Psoas muscle (tissue), 8 donors: ENCODE results near the gene IL36B. TPM values are rescaled to one million over a fixed set of nuclear protein-coding genes. Genes with fewer than 3 reads are reported as not detected.

Experiments
- ATAC-seq, 4 donors: fragments of 200-7000 bp; cut with Tn5 transposase; one replicate each; pipeline ENCODE4 v1.9.1; 2020; ENCODE audit warnings: moderate library complexity in 3 of 4, mild to moderate bottlenecking in 2 of 4
- DNase-seq, 2 donors: peaks; one replicate each; pipeline ENCODE4 v3.0.0-alpha.2; 2020
- H3K27ac ChIP-seq: fragments of 200-600 bp; one replicate; pipeline ENCODE4 v1.8.0; 2022
- H3K27me3 ChIP-seq, 3 donors: fragments of 200-600 bp in 1 of 3; one replicate each; pipeline versions ENCODE4 v1.6.1 to v1.8.0; 2013 to 2022; ENCODE audit warnings: low read length in 2 of 3, mild to moderate bottlenecking in 2 of 3, moderate library complexity in 1 of 3; ENCODE audit not compliant: insufficient read depth in 3 of 3
- H3K36me3 ChIP-seq, 2 donors: fragments of 200-600 bp in 1 of 2; one replicate each; pipeline versions ENCODE4 v1.6.1 to v1.8.0; 2013 to 2022; ENCODE audit warnings: low read depth in 1 of 2, mild to moderate bottlenecking in 1 of 2, moderate library complexity in 1 of 2; ENCODE audit not compliant: insufficient read depth in 1 of 2
- H3K4me1 ChIP-seq: fragments of 200-600 bp; one replicate; pipeline ENCODE4 v1.8.0; 2022
- H3K4me3 ChIP-seq: fragments of 200-600 bp; one replicate; pipeline ENCODE4 v1.8.0; 2022; ENCODE audit warnings: mild to moderate bottlenecking
- H3K9me3 ChIP-seq: fragments of 200-600 bp; one replicate; pipeline ENCODE4 v1.8.0; 2022
- WGBS, 3 donors: extraction: QIAGEN DNeasy Blood & Tissue Kit; methylation state at CpG; one replicate each; pipeline versions ENCODE4 v1.1.6 to v1.1.7; 2013; 5-methylcytosine and 5-hydroxymethylcytosine counted together
- intact Hi-C, 2 donors: fragments of 100-400 bp; cut with DNase I; formaldehyde crosslinking; loops; one replicate each; pipeline versions ENCODE4 v1.11.0 to v1.14.2; 2022
- polyA plus RNA-seq, 3 donors: library from polyadenylated mRNA; stranded (reverse); fragments of 200-250 nt; gene quantifications; one replicate each; pipeline ENCODE4 v1.2.3, GENCODE V29; 2013
- total RNA-seq, 4 donors: library from RNA; stranded (reverse); fragmentation: NEBNext Ultra II Directional in 2 of 4; extraction: Animal tissue kit (Norgen Biotek cat#: 25700) in 2 of 4; gene quantifications; one replicate each; pipeline versions ENCODE4 v1.2.1 to v1.2.4, GENCODE V29; 2021 to 2023
- TF ChIP-seq, protein P1 (sequence below): fragments of 200-600 bp; IDR thresholded peaks from one replicate; pipeline ENCODE4 v1.8.0; 2022; ENCODE audit warnings: antibody characterized with exemption
- donor health status: healthy with polysubstance abuse.
- donor health status: DM: no; HTN: no; CAD: no; lungs with moderate emphysema.
- donor health status: Bipolar disorder and iron deficiency.
- donor health status: healthy.
- donor health status: DM: yes; HTN: yes; CAD: no.
- donor health status: DM: no; HTN: no; CAD: no.
- donor health status: DM: no; HTN: no; CAD: no.
- donor health status: DM: yes; HTN: yes; CAD: no.

The IL36B gene
- total and polyA plus RNA-seq, 7 donors, result not detected

GRCh38 chr2:113073325-113073834 is 20.7 kb upstream of the IL36B start:
- Histone ChIP-seq H3K4me1 (no peaks in the 10 kb centered on the region), H3K36me3 (no peaks in the 10 kb centered on the region), H3K27me3 (peaks cover 0 to 1% (median 0%) of the 10 kb centered on the region in 3 donors), H3K9me3 (no peaks in the 10 kb centered on the region), H3K4me3 (no peak overlapping the region), H3K27ac (no peak overlapping the region)
- intact Hi-C loops, result no loop called here
- DNase-seq (no peak), ATAC-seq (no peak)
- 65 to 74% (median 71%) methylated on average over 3 of the region's 3 CpGs for WGBS, 3 donors
- TF ChIP-seq, protein P1, sequence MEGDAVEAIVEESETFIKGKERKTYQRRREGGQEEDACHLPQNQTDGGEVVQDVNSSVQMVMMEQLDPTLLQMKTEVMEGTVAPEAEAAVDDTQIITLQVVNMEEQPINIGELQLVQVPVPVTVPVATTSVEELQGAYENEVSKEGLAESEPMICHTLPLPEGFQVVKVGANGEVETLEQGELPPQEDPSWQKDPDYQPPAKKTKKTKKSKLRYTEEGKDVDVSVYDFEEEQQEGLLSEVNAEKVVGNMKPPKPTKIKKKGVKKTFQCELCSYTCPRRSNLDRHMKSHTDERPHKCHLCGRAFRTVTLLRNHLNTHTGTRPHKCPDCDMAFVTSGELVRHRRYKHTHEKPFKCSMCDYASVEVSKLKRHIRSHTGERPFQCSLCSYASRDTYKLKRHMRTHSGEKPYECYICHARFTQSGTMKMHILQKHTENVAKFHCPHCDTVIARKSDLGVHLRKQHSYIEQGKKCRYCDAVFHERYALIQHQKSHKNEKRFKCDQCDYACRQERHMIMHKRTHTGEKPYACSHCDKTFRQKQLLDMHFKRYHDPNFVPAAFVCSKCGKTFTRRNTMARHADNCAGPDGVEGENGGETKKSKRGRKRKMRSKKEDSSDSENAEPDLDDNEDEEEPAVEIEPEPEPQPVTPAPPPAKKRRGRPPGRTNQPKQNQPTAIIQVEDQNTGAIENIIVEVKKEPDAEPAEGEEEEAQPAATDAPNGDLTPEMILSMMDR, result no peak

DNA sequence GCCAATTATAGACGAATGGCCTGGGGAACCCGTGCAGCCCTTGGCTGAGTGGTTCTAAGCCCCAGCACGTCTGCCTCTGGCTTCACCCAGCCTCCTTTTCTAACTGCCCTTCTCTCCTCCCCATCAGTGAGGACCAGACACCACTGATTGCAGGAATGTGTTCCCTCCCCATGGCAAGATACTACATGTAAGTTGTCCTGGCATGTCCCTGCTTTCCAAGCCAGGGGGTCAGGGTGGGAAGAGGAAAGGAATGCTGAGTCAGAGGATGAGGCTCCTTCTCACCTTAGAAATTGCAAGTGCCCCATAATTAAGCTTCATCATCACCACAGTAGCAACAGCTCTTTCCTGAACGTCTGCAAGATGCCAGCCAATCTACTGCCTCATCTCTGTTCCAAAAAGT is 19.9 kb upstream of the IL36B start:
- Histone ChIP-seq H3K27me3 (peaks cover 0 to 1% (median 0%) of the 10 kb centered on the region in 3 donors), H3K4me1 (no peaks in the 10 kb centered on the region), H3K9me3 (no peaks in the 10 kb centered on the region), H3K36me3 (no peaks in the 10 kb centered on the region), H3K4me3 (no peak overlapping the region), H3K27ac (no peak overlapping the region)
- intact Hi-C loops, result no loop called here
- 34 to 54% (median 49%) methylated on average over 4 of the region's 4 CpGs for WGBS, 3 donors
- ATAC-seq (no peak), DNase-seq (no peak)
- TF ChIP-seq, protein P1, result no peak

GRCh38 chr2:113070606-113070975 is 17.9 kb upstream of the IL36B start:
- Histone ChIP-seq H3K4me3 (no peak overlapping the region), H3K36me3 (no peaks in the 10 kb centered on the region), H3K27me3 (no peaks in the 10 kb centered on the region), H3K27ac (no peak overlapping the region), H3K4me1 (no peaks in the 10 kb centered on the region), H3K9me3 (no peaks in the 10 kb centered on the region)
- DNase-seq (no peak), ATAC-seq (no peak)
- intact Hi-C loops, result no loop called here
- TF ChIP-seq, protein P1, result no peak
- WGBS, 3 donors, result 36 to 59% (median 39%) methylated on average over 1 of the region's 1 CpG

DNA sequence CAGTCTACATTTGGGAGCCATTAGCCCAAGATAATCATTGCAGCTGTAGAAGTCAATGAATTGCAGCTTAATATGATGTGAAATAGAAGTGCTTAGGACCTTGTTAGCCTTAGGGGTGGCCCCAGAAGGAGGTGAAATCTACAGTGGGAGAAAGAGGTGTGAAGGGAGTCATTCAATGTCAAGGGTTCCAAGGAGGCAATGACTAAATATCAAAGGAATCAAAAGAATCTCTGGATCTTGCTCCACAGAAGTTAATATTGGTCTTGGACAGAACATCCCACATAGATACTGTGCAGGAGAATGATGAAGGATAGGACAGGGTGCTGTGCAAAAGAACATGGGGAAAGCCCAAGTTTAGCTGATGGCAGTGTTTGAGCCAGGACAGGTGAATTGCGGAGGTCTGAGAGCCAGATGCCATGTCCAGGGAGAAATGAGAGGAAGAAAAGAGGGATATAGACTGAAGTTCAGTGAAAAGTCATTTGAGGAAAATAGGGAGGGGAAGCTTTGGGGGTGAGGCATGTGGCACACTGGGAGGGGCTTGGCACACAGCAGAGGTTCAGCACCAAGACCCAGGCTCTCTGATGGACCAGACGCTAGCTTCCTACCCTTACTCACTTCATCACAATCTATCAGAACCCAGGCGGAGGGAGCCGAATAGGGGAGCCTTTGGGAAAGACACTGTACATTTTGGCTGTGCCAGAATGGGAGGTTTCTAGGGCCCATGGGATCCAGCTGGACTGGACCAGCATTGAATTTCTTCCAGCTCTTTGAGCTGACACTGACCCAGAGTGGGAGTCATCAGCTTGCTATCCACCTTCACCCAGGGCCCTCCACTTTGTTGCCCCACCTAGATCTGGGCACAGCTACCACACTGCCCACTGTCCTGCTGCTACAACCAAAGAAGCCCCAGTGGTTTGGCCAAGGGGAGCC is 17.3 kb upstream of the IL36B start:
- ATAC-seq (no peak), DNase-seq (no peak)
- H3K36me3 ChIP-seq, result no peaks in the 10 kb centered on the region
- 75 to 86% (median 79%) methylated on average over 4 of the region's 4 CpGs for WGBS, 3 donors
- TF ChIP-seq, protein P1, result no peak
- H3K4me3 ChIP-seq, result no peak overlapping the region
- H3K9me3 ChIP-seq, result no peaks in the 10 kb centered on the region
- no peaks in the 10 kb centered on the region for H3K27me3 ChIP-seq
- H3K27ac ChIP-seq, result no peak overlapping the region
- intact Hi-C loops, result no loop called here
- H3K4me1 ChIP-seq, result no peaks in the 10 kb centered on the region
